H9 (cell line): ENCODE data around the gene FCGR1A. TPM values are rescaled to one million over a fixed set of nuclear protein-coding genes. Genes with fewer than 3 reads are reported as not detected.

Source experiments
- total RNA-seq: library from RNA; stranded (reverse); gene quantifications from 2 replicates; pipeline ENCODE4 v1.2.1, GENCODE V29; 2021

FCGR1A gene
- total RNA-seq, 1 experiment from 2014 or later: not detected

Other genes with a start within 250 kb of the FCGR1A start
- not detected in 2 replicates for gene PPIAL4C, start 198.8 kb upstream of the FCGR1A start, total RNA-seq
- gene BOLA1, start 116.9 kb downstream of the FCGR1A start, total RNA-seq: 5.7 and 6.0 TPM in 2 replicates
- gene SV2A, start 135.2 kb downstream of the FCGR1A start, total RNA-seq: 42.4 and 44.4 TPM in 2 replicates
- 123 and 127 TPM in 2 replicates for gene SF3B4, start 145.1 kb downstream of the FCGR1A start, total RNA-seq
- 3.9 and 4.0 TPM in 2 replicates for gene MTMR11, start 154.2 kb downstream of the FCGR1A start, total RNA-seq
- 22.5 and 23.5 TPM in 2 replicates for gene OTUD7B, start 228.0 kb downstream of the FCGR1A start, total RNA-seq